GM12872 (cell line): ENCODE data around the gene VGLL1.

Experiments
- TF ChIP-seq, protein P1 (sequence below): IDR thresholded peaks from 3 replicates; pipeline ENCODE4 v1.5.1; 2011; ENCODE audit warnings: low read depth, mild to moderate bottlenecking, low read length, moderate library complexity; ENCODE audit not compliant: insufficient read depth

VGLL1 gene

DNA sequence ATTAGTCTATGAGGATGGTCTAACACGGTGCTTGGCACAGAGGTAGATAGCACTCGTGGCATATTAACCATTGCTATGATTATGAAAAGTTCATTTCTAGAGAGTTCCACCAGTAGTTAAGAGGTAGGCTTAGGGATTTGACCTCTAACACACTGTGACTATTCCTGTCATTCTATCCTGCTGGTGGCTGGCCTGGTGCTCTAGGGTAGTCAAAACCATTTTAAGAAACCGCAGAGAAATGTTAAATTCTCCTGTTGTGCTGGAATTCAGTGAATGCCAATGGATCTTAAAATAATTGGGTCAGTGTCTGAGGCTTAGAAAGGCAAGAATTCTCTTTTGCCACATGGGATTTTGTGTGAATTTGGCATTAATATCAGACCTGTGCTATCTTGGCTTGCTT lies 53.9 kb downstream of the VGLL1 start:
- TF ChIP-seq, protein P1, sequence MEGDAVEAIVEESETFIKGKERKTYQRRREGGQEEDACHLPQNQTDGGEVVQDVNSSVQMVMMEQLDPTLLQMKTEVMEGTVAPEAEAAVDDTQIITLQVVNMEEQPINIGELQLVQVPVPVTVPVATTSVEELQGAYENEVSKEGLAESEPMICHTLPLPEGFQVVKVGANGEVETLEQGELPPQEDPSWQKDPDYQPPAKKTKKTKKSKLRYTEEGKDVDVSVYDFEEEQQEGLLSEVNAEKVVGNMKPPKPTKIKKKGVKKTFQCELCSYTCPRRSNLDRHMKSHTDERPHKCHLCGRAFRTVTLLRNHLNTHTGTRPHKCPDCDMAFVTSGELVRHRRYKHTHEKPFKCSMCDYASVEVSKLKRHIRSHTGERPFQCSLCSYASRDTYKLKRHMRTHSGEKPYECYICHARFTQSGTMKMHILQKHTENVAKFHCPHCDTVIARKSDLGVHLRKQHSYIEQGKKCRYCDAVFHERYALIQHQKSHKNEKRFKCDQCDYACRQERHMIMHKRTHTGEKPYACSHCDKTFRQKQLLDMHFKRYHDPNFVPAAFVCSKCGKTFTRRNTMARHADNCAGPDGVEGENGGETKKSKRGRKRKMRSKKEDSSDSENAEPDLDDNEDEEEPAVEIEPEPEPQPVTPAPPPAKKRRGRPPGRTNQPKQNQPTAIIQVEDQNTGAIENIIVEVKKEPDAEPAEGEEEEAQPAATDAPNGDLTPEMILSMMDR = no peak

DNA sequence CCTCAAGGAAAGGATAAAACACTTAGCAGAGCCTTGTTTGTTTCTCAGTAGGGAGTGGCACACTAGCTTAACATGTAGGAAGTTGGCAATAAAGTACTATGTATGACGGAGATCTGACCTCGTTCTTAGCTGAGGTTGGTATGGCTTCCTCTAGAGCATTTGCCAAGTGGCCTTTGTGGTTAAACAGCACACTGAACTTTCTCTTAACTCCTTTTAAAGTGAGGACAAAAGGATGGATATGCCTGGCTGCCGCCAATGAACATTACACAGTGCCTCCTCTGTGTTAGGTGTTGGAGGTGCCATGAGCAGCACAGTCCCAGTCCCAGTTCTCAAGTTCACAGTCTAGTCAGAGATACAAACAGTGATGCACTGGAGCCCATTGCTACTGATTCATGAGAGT lies 54.4 kb downstream of the VGLL1 start:
- TF ChIP-seq, protein P1 = no peak

DNA sequence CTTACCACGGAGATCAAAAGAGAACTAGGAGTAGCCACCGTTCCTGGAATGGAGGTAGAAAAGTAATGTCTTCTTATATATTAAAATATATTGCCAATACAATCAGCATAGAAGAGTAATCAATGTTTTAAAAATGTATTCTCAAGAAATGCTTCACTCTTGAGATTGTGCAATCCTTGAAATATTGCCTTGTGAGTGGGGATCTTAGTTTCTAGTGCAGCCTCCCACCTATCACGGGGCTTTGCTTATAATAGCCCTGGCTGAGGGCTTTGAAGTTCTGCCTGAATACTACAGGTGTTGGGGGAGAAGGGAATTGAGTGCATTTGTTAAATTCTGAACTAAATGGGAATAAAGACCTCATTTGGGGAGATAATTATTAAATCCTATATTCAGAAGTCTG lies 55.5 kb downstream of the VGLL1 start:
- TF ChIP-seq, protein P1 = no peak

GRCh38 chrX:136588036-136588435 lies 56.0 kb downstream of the VGLL1 start:
- TF ChIP-seq, protein P1 = no peak

DNA sequence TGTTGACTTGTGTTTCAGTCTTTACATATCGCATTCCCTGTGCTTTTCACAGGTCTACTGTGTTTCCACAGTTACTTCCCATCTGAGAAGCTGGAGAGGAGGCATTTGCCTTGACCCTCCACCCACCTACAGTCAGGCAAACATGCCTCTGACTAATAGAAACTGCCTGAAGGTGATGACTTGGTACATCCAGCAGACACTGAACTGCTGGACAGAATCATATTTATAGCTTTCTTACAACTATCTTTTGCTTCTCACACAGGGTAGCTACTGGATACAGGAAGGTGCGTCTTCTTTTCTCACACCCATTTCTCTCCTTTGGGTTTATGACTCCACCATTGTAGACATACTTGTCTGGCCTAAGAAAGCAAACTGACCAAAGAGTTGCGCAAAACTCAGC lies 58.0 kb downstream of the VGLL1 start:
- TF ChIP-seq, protein P1 = no peak

DNA sequence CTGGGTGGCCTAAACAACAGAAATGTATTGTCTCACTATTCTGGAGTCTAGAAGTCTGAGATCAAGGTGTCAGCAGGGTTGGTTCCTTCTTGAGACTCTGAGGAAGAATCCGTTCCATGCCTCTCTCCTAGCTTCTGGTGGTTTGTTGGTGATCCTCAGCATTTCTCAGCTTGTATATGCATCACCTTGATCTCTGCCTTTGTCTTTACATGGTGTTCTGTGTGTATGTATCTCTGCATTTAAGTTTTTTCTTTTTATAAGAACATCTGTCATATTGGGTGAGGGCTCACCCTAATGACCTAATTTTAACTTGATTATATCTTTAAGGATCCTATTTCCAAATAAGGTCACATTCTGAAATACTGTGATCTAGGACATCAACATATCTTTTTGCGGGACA lies 65.3 kb downstream of the VGLL1 start:
- TF ChIP-seq, protein P1 = no peak

DNA sequence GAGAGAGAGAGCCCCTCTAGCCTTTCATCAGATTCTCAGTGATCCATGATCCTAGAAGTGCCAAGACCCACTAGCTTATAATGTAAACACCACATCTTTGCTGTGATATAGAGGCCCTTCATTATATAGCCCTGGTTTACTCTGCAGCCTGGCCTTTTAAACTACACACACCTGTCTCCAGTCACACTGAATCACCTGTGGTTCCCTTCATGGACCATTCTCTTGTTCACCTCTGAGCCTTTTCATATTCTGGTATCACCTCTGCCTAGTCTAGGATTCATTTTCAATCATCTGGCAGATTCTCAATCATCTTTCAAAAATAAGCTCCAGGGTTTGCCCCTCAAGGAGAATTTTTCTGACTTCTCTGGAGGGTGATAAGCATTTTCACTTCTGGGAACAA lies 65.9 kb downstream of the VGLL1 start:
- TF ChIP-seq, protein P1 = no peak

GRCh38 chrX:136598631-136599030 lies 66.6 kb downstream of the VGLL1 start:
- TF ChIP-seq, protein P1 = no peak
